Neural cell (in vitro differentiated cells): ENCODE measurements around the gene BOD1. TPM values are rescaled to one million over a fixed set of nuclear protein-coding genes. Genes with fewer than 3 reads are reported as not detected.

ENCODE experiments used
- H2AFZ ChIP-seq: fragments of 200-600, 300-800 bp; sonication (generic), shearing (Covaris generic); 2 replicates; pipeline ENCODE4 v1.6.0; 2014; ENCODE audit warnings: low read depth, mild to moderate bottlenecking, antibody characterized with exemption, low read length, moderate library complexity
- H3F3A ChIP-seq: fragments of 200-600 bp; shearing (Covaris generic); 2 replicates; pipeline ENCODE4 v1.6.1; 2016; ENCODE audit warnings: mild to moderate bottlenecking, moderate library complexity, mixed read lengths, antibody characterized with exemption, low read length; ENCODE audit not compliant: insufficient read depth, poor library complexity, severe bottlenecking
- H3K27ac ChIP-seq: fragments of 200-600, 300-800 bp; sonication (generic), shearing (Covaris generic); 2 replicates; pipeline ENCODE4 v1.5.1; 2014; ENCODE audit warnings: mild to moderate bottlenecking, low read length, moderate library complexity
- H3K27me3 ChIP-seq: fragments of 300-800, 200-600 bp; sonication (generic), shearing (Covaris generic); 2 replicates; pipeline ENCODE4 v1.6.0; 2014; ENCODE audit warnings: mild to moderate bottlenecking, low read depth, low read length, moderate library complexity; ENCODE audit not compliant: insufficient read depth
- H3K36me3 ChIP-seq: fragments of 300-800, 200-600 bp; sonication (generic), shearing (Covaris generic); 2 replicates; pipeline ENCODE4 v1.5.1; 2014; ENCODE audit warnings: mild to moderate bottlenecking, antibody characterized with exemption, low read length, moderate library complexity; ENCODE audit not compliant: insufficient read depth
- H3K4me2 ChIP-seq: fragments of 300-800, 200-600 bp; sonication (generic), shearing (Covaris generic); 2 replicates; pipeline ENCODE4 v1.6.0; 2014; ENCODE audit warnings: mild to moderate bottlenecking, low read length
- H3K4me3 ChIP-seq: fragments of 300-800, 200-600 bp; sonication (generic), shearing (Covaris generic); 2 replicates; pipeline ENCODE4 v1.5.1; 2014; ENCODE audit warnings: mild to moderate bottlenecking, low read length, moderate library complexity
- H3K79me2 ChIP-seq: fragments of 200-600 bp; shearing (Covaris generic); replicated peaks from 2 replicates; pipeline ENCODE4 v1.6.0; 2014; ENCODE audit warnings: mild to moderate bottlenecking, low read length, moderate library complexity; ENCODE audit not compliant: insufficient read depth
- H3K9ac ChIP-seq: fragments of 300-800, 200-600 bp; sonication (generic), shearing (Covaris generic); 2 replicates; pipeline ENCODE4 v1.6.1; 2016; ENCODE audit warnings: mild to moderate bottlenecking, low read length, mixed read lengths
- H3K9me2 ChIP-seq: fragments of 200-600 bp; shearing (Covaris generic); 2 replicates; pipeline ENCODE4 v1.6.1; 2016; ENCODE audit warnings: mild to moderate bottlenecking, low read length, mixed read lengths; ENCODE audit not compliant: insufficient read depth
- H3K9me3 ChIP-seq: fragments of 200-600, 300-800 bp; sonication (generic), shearing (Covaris generic); 2 replicates; pipeline ENCODE4 v1.6.1; 2016; ENCODE audit warnings: mild to moderate bottlenecking, mixed run types, low read length, moderate library complexity, mixed read lengths
- H4K20me1 ChIP-seq: fragments of 200-600 bp; shearing (Covaris generic); 2 replicates; pipeline ENCODE4 v1.6.1; 2016; ENCODE audit warnings: mild to moderate bottlenecking, mixed run types; ENCODE audit not compliant: insufficient read depth
- CTCF ChIP-seq: fragments of 450-650 bp; IDR thresholded peaks from 2 replicates; pipeline ENCODE4 v1.5.1; 2014; ENCODE audit warnings: antibody characterized with exemption, mild to moderate bottlenecking, moderate library complexity; ENCODE audit not compliant: poor library complexity, severe bottlenecking
- EP300 ChIP-seq: fragments of 450-650 bp; conservative IDR thresholded peaks from 2 replicates; pipeline ENCODE4 v1.6.1; 2014; ENCODE audit warnings: antibody characterized with exemption, mild to moderate bottlenecking, moderate library complexity; ENCODE audit not compliant: poor library complexity, severe bottlenecking
- EZH2 ChIP-seq: fragments of 200-600, 300-800 bp; shearing (Covaris generic), sonication (generic); IDR thresholded peaks from 2 replicates; pipeline ENCODE4 v1.6.1; 2014; ENCODE audit warnings: antibody characterized with exemption, low read length, borderline replicate concordance, mild to moderate bottlenecking; ENCODE audit not compliant: insufficient read depth, poor library complexity, severe bottlenecking
- MXI1 ChIP-seq: fragments of 450-650 bp; conservative IDR thresholded peaks from 2 replicates; pipeline ENCODE4 v1.6.1; 2014; ENCODE audit warnings: antibody characterized with exemption, mild to moderate bottlenecking; ENCODE audit not compliant: poor library complexity, severe bottlenecking
- POLR2AphosphoS5 ChIP-seq: IDR thresholded peaks from 2 replicates; pipeline ENCODE4 v1.6.1; 2012
- RAD21 ChIP-seq: fragments of 450-650 bp; conservative IDR thresholded peaks from 2 replicates; pipeline ENCODE4 v1.6.1; 2014; ENCODE audit warnings: antibody characterized with exemption, mild to moderate bottlenecking, moderate library complexity
- REST ChIP-seq: IDR thresholded peaks from 2 replicates; pipeline ENCODE4 v1.6.1; 2012; ENCODE audit warnings: borderline replicate concordance
- SMC3 ChIP-seq: fragments of 450-650 bp; conservative IDR thresholded peaks from 2 replicates; pipeline ENCODE4 v1.6.1; 2014; ENCODE audit warnings: antibody characterized with exemption, mild to moderate bottlenecking, moderate library complexity; ENCODE audit not compliant: poor library complexity
- TAF1 ChIP-seq: IDR thresholded peaks from 2 replicates; pipeline ENCODE4 v1.6.1; 2012; ENCODE audit warnings: low read depth
- polyA plus RNA-seq: library from polyadenylated mRNA; depleted of rRNA; stranded (reverse); fragments of >200 nt; gene quantifications from 2 replicates; pipeline ENCODE4 v1.2.3, GENCODE V29; 2014

The BOD1 gene
- polyA plus RNA-seq, 1 donor from 2014 or later, result 178 TPM

- no peaks in the 10 kb centered on the region for H3K27me3 ChIP-seq
- H3K4me2 ChIP-seq, result no peak overlapping the region
- H3K36me3 ChIP-seq, result no peaks in the 10 kb centered on the region
- H4K20me1 ChIP-seq, result no peaks in the 10 kb centered on the region
- no peaks in the 10 kb centered on the region for H3K9me2 ChIP-seq
- H3K9ac ChIP-seq, result no peak overlapping the region
- no peak overlapping the region for H2AFZ ChIP-seq
- peak overlapping the region; percentile 36 for H3K4me3 ChIP-seq
- no peak for TF ChIP-seq EP300
- no peak for TF ChIP-seq RAD21
- TF ChIP-seq CTCF, result no peak
- TF ChIP-seq MXI1, result no peak
- no peak for TF ChIP-seq EZH2
- no peak for TF ChIP-seq TAF1
- no peak for TF ChIP-seq REST
- TF ChIP-seq SMC3, result no peak
- TF ChIP-seq POLR2AphosphoS5, result no peak
- no peak overlapping the region for H3K27ac ChIP-seq
- H3K79me2 ChIP-seq, result no peaks in the 10 kb centered on the region
- H3F3A ChIP-seq, result no peaks in the 10 kb centered on the region
- no peaks in the 10 kb centered on the region for H3K9me3 ChIP-seq
Measured at GRCh38 chr5:173572431-173573125, 43.9 kb downstream of the BOD1 start.

GRCh38 chr5:173570321-173571090 is 45.9 kb downstream of the BOD1 start:
- H3K4me3 ChIP-seq, result no peak overlapping the region
- no peaks in the 10 kb centered on the region for H4K20me1 ChIP-seq
- H3K9me2 ChIP-seq, result no peaks in the 10 kb centered on the region
- H3K36me3 ChIP-seq, result no peaks in the 10 kb centered on the region
- H3K27ac ChIP-seq, result no peak overlapping the region
- no peaks in the 10 kb centered on the region for H3K27me3 ChIP-seq
- no peaks in the 10 kb centered on the region for H3K79me2 ChIP-seq
- no peaks in the 10 kb centered on the region for H3K9me3 ChIP-seq
- no peak overlapping the region for H2AFZ ChIP-seq
- TF ChIP-seq RAD21, result no peak
- no peak for TF ChIP-seq SMC3
- no peak for TF ChIP-seq CTCF
- TF ChIP-seq EP300, result no peak
- TF ChIP-seq MXI1, result no peak
- TF ChIP-seq EZH2, result no peak
- no peak for TF ChIP-seq POLR2AphosphoS5
- no peak for TF ChIP-seq REST
- no peak for TF ChIP-seq TAF1
- H3F3A ChIP-seq, result no peaks in the 10 kb centered on the region
- no peak overlapping the region for H3K4me2 ChIP-seq
- no peak overlapping the region for H3K9ac ChIP-seq
